Neural cell (in vitro differentiated cells): ENCODE data around the gene SPATS2L. TPM values are rescaled to one million over a fixed set of nuclear protein-coding genes. Genes with fewer than 3 reads are reported as not detected.

Experiments used
- H2AFZ ChIP-seq: fragments of 200-600, 300-800 bp; sonication (generic), shearing (Covaris generic); 2 replicates; pipeline ENCODE4 v1.6.0; 2014; ENCODE audit warnings: low read depth, mild to moderate bottlenecking, antibody characterized with exemption, low read length, moderate library complexity
- H3F3A ChIP-seq: fragments of 200-600 bp; shearing (Covaris generic); 2 replicates; pipeline ENCODE4 v1.6.1; 2016; ENCODE audit warnings: mild to moderate bottlenecking, moderate library complexity, mixed read lengths, antibody characterized with exemption, low read length; ENCODE audit not compliant: insufficient read depth, poor library complexity, severe bottlenecking
- H3K27ac ChIP-seq: fragments of 200-600, 300-800 bp; sonication (generic), shearing (Covaris generic); 2 replicates; pipeline ENCODE4 v1.5.1; 2014; ENCODE audit warnings: mild to moderate bottlenecking, low read length, moderate library complexity
- H3K27me3 ChIP-seq: fragments of 300-800, 200-600 bp; sonication (generic), shearing (Covaris generic); 2 replicates; pipeline ENCODE4 v1.6.0; 2014; ENCODE audit warnings: mild to moderate bottlenecking, low read depth, low read length, moderate library complexity; ENCODE audit not compliant: insufficient read depth
- H3K36me3 ChIP-seq: fragments of 300-800, 200-600 bp; sonication (generic), shearing (Covaris generic); 2 replicates; pipeline ENCODE4 v1.5.1; 2014; ENCODE audit warnings: mild to moderate bottlenecking, antibody characterized with exemption, low read length, moderate library complexity; ENCODE audit not compliant: insufficient read depth
- H3K4me2 ChIP-seq: fragments of 300-800, 200-600 bp; sonication (generic), shearing (Covaris generic); 2 replicates; pipeline ENCODE4 v1.6.0; 2014; ENCODE audit warnings: mild to moderate bottlenecking, low read length
- H3K4me3 ChIP-seq: fragments of 300-800, 200-600 bp; sonication (generic), shearing (Covaris generic); 2 replicates; pipeline ENCODE4 v1.5.1; 2014; ENCODE audit warnings: mild to moderate bottlenecking, low read length, moderate library complexity
- H3K79me2 ChIP-seq: fragments of 200-600 bp; shearing (Covaris generic); replicated peaks from 2 replicates; pipeline ENCODE4 v1.6.0; 2014; ENCODE audit warnings: mild to moderate bottlenecking, low read length, moderate library complexity; ENCODE audit not compliant: insufficient read depth
- H3K9ac ChIP-seq: fragments of 300-800, 200-600 bp; sonication (generic), shearing (Covaris generic); 2 replicates; pipeline ENCODE4 v1.6.1; 2016; ENCODE audit warnings: mild to moderate bottlenecking, low read length, mixed read lengths
- H3K9me2 ChIP-seq: fragments of 200-600 bp; shearing (Covaris generic); 2 replicates; pipeline ENCODE4 v1.6.1; 2016; ENCODE audit warnings: mild to moderate bottlenecking, low read length, mixed read lengths; ENCODE audit not compliant: insufficient read depth
- H3K9me3 ChIP-seq: fragments of 200-600, 300-800 bp; sonication (generic), shearing (Covaris generic); 2 replicates; pipeline ENCODE4 v1.6.1; 2016; ENCODE audit warnings: mild to moderate bottlenecking, mixed run types, low read length, moderate library complexity, mixed read lengths
- H4K20me1 ChIP-seq: fragments of 200-600 bp; shearing (Covaris generic); 2 replicates; pipeline ENCODE4 v1.6.1; 2016; ENCODE audit warnings: mild to moderate bottlenecking, mixed run types; ENCODE audit not compliant: insufficient read depth
- CTCF ChIP-seq: fragments of 450-650 bp; IDR thresholded peaks from 2 replicates; pipeline ENCODE4 v1.5.1; 2014; ENCODE audit warnings: antibody characterized with exemption, mild to moderate bottlenecking, moderate library complexity; ENCODE audit not compliant: poor library complexity, severe bottlenecking
- EP300 ChIP-seq: fragments of 450-650 bp; conservative IDR thresholded peaks from 2 replicates; pipeline ENCODE4 v1.6.1; 2014; ENCODE audit warnings: antibody characterized with exemption, mild to moderate bottlenecking, moderate library complexity; ENCODE audit not compliant: poor library complexity, severe bottlenecking
- EZH2 ChIP-seq: fragments of 200-600, 300-800 bp; shearing (Covaris generic), sonication (generic); IDR thresholded peaks from 2 replicates; pipeline ENCODE4 v1.6.1; 2014; ENCODE audit warnings: antibody characterized with exemption, low read length, borderline replicate concordance, mild to moderate bottlenecking; ENCODE audit not compliant: insufficient read depth, poor library complexity, severe bottlenecking
- MXI1 ChIP-seq: fragments of 450-650 bp; conservative IDR thresholded peaks from 2 replicates; pipeline ENCODE4 v1.6.1; 2014; ENCODE audit warnings: antibody characterized with exemption, mild to moderate bottlenecking; ENCODE audit not compliant: poor library complexity, severe bottlenecking
- POLR2AphosphoS5 ChIP-seq: IDR thresholded peaks from 2 replicates; pipeline ENCODE4 v1.6.1; 2012
- RAD21 ChIP-seq: fragments of 450-650 bp; conservative IDR thresholded peaks from 2 replicates; pipeline ENCODE4 v1.6.1; 2014; ENCODE audit warnings: antibody characterized with exemption, mild to moderate bottlenecking, moderate library complexity
- REST ChIP-seq: IDR thresholded peaks from 2 replicates; pipeline ENCODE4 v1.6.1; 2012; ENCODE audit warnings: borderline replicate concordance
- SMC3 ChIP-seq: fragments of 450-650 bp; conservative IDR thresholded peaks from 2 replicates; pipeline ENCODE4 v1.6.1; 2014; ENCODE audit warnings: antibody characterized with exemption, mild to moderate bottlenecking, moderate library complexity; ENCODE audit not compliant: poor library complexity
- TAF1 ChIP-seq: IDR thresholded peaks from 2 replicates; pipeline ENCODE4 v1.6.1; 2012; ENCODE audit warnings: low read depth
- polyA plus RNA-seq: library from polyadenylated mRNA; depleted of rRNA; stranded (reverse); fragments of >200 nt; gene quantifications from 2 replicates; pipeline ENCODE4 v1.2.3, GENCODE V29; 2014

The SPATS2L gene
- polyA plus RNA-seq, 1 donor from 2014 or later: 8.5 TPM

GRCh38 chr2:200378652-200379290, 72.3 kb downstream of the SPATS2L start:
- TF ChIP-seq REST: no peak
- no peak for TF ChIP-seq CTCF
- no peak for TF ChIP-seq RAD21
- no peak for TF ChIP-seq MXI1
- TF ChIP-seq TAF1: no peak
- no peak for TF ChIP-seq SMC3
- no peak for TF ChIP-seq EZH2
- TF ChIP-seq POLR2AphosphoS5: no peak
- TF ChIP-seq EP300: no peak
- Histone ChIP-seq H3K4me2 (no peak overlapping the region), H3K79me2 (no peaks in the 10 kb centered on the region), H3K27ac (no peak overlapping the region), H3F3A (no peaks in the 10 kb centered on the region), H4K20me1 (no peaks in the 10 kb centered on the region), H3K27me3 (no peaks in the 10 kb centered on the region), H3K4me3 (no peak overlapping the region), H2AFZ (no peak overlapping the region), H3K9me3 (no peaks in the 10 kb centered on the region), H3K9me2 (no peaks in the 10 kb centered on the region), H3K36me3 (no peaks in the 10 kb centered on the region), H3K9ac (no peak overlapping the region)

GRCh38 chr2:200379481-200380090, 73.1 kb downstream of the SPATS2L start:
- Histone ChIP-seq H3K9me2 (no peaks in the 10 kb centered on the region), H3K36me3 (no peaks in the 10 kb centered on the region), H2AFZ (no peak overlapping the region), H3K27me3 (no peaks in the 10 kb centered on the region), H4K20me1 (no peaks in the 10 kb centered on the region), H3K27ac (peak overlapping the region; percentile 4), H3K9ac (peak overlapping the region; percentile 23), H3F3A (no peaks in the 10 kb centered on the region), H3K4me3 (peak overlapping the region; percentile 33), H3K79me2 (no peaks in the 10 kb centered on the region), H3K9me3 (no peaks in the 10 kb centered on the region), H3K4me2 (no peak overlapping the region)
- TF ChIP-seq SMC3: no peak
- TF ChIP-seq REST: no peak
- no peak for TF ChIP-seq EP300
- TF ChIP-seq TAF1: no peak
- no peak for TF ChIP-seq RAD21
- TF ChIP-seq MXI1: no peak
- TF ChIP-seq EZH2: no peak
- TF ChIP-seq POLR2AphosphoS5: no peak
- no peak for TF ChIP-seq CTCF
